HT-29 (cell line): Measurements from ENCODE around the gene ACSL1. TPM values are rescaled to one million over a fixed set of nuclear protein-coding genes. Genes with fewer than 3 reads are reported as not detected.

Source experiments
- DNase-seq: peaks from one replicate; pipeline ENCODE4 v3.0.0-alpha.2; 2015; ENCODE audit warnings: low spot score
- total RNA-seq: library from RNA; depleted of rRNA; stranded (reverse); fragments of >200 nt; shearing (Covaris generic); gene quantifications from 2 replicates; pipeline ENCODE4 v1.2.3, GENCODE V29; 2014

ACSL1 gene
- total RNA-seq, 1 experiment from 2014 or later: 36.6 TPM

DNA sequence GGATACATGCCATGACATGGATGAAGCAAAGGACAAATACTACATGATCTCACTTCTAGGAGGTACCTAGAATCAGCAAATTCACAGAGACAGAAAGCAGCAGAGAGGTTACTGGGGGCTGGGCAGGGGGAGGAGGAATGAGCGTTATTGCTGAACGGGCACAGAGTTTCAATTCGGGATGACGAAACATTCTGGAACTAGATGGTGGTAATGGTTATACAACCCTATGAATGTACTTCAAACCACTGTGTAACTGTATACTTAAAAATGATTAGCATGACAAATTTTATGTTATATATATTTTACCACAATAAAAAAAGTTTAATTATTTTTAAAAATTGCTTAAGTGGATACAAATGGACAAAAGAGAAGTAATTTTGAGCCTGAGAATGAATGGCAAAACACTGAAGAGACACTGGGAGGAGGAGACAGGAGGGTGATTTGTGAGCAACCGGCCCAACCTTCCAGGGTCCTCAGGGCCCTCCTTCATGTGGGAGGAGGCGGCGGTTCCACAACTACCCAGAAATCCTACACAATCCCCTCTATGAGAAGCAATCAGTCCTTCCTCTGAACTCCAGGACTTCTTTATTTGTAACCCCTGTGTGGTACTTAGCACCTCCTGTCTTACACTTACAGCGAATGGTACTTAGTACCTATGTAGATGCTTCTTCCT is 14.1 kb downstream of the ACSL1 start:
- DNase-seq: no peak

GRCh38 chr4:184810720-184811119 is 15.0 kb downstream of the ACSL1 start:
- no peak for DNase-seq

DNA sequence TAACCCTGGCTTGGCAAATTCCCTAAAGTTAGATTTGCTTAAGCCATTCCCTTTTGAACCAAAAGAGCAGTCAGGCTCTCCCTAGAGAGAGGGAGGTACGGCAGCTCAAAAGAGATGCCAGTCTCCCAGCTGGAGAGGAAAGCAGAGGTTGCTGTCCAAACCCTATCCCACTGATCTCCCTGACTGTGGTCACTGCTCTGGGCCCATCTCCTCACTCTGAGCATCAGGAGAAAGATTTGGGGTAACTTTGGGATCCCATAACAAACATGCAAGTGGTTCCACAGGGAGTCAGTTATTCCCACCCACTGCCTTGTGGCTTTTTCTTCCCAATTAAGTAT is 17.1 kb downstream of the ACSL1 start:
- DNase-seq: no peak

- peak; percentile 36 for DNase-seq
These were observed 17.7 kb downstream of the ACSL1 start for GRCh38 chr4:184807797-184808712.

- no peak for DNase-seq
These were observed 18.5 kb downstream of the ACSL1 start for GRCh38 chr4:184807256-184807655.

- DNase-seq: no peak
These were observed 19.1 kb downstream of the ACSL1 start for GRCh38 chr4:184806711-184807110.

DNA sequence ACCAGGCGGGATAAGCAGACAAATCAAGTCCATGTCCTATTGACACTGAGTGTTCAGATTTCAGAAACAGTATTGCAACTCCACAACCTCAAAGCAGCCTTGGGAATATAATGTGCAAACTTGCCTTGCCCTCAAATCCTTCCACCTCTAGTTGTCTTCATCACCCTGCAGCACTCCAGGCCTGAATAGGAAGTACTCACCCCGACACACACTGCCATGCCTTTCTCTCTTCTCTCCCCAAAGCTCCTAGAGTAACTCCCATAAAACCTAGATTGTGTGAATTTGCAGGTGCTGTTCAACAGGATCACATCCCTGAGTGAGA is 19.6 kb downstream of the ACSL1 start:
- no peak for DNase-seq

DNA sequence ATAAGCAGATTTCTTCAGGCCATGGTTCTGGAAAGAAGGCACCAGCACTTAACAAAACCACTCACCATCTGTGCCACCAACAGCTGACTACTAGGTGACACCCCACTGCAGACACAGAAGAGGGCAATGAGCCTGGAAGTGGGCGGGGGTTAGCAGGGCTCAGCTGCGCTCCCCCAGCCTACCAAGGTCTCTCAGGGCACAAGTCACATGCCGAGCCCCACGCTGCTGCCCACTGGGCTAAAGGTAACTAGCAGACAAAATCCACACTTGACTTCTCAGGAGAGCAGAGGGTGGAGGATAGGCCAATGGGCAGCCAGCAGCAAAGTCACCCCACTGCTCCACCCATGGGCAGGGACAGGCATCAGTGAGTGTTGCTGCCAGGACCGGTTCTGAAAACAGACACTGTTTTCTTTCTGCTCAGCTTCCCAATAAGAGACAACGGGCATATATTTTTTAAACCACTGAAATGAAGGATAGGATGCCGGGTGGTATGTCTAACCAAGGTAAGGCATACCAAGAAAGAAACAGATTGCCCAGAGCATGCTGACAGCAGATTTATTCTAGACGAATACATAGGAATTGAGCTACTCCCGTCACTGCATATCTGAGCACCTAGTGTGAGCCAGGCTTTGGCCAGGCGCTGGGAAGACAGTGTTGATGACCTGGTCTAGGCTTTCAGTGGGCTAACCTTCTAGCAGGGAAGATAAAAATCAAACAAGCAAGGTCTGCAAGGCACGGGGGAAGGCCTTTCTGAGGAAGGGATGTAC is 20.1 kb downstream of the ACSL1 start:
- DNase-seq: peak; percentile 80

GRCh38 chr4:184804621-184805020 is 21.1 kb downstream of the ACSL1 start:
- no peak for DNase-seq

DNA sequence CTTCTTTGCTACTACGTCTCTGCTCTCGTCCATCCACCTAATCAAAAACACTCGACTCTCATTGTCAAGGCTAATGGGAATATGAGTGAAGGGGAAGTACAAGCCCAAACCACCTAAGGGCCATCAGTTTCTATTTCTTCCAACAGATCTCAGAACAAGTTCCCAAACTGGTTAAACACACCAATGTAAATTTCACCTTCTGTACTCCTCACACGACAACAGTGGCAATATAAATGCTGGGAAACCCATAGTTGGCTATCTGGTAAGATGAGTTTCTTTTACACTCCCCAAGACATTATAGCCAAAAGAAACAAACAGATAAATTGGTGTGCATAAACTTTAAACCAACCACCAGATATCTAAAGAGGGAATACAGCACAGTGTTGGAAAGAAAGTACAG is 21.9 kb downstream of the ACSL1 start:
- no peak for DNase-seq

- DNase-seq: no peak
These were observed 22.6 kb downstream of the ACSL1 start for GRCh38 chr4:184803133-184803532.

DNA sequence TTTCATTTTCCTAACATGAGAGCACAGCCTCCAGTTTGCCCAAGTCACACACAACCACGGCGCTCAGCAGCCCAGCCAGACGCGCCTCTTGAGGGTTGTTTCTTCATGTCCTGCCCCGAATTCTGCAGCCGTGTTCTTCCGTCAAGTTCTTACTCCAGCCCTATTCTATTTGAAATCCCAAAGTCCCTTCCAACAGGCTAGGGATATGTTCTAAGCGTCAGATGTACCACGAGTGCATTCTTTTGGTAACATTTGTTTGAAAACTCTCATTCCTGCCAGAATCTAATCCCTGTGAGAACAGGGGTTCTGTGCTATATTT is 23.1 kb downstream of the ACSL1 start:
- no peak for DNase-seq

- DNase-seq: no peak
These were observed 23.7 kb downstream of the ACSL1 start for GRCh38 chr4:184801781-184802696.

- DNase-seq: no peak
These were observed 27.3 kb downstream of the ACSL1 start for GRCh38 chr4:184798504-184798903.

- no peak for DNase-seq
These were observed 28.9 kb downstream of the ACSL1 start for GRCh38 chr4:184796906-184797305.

DNA sequence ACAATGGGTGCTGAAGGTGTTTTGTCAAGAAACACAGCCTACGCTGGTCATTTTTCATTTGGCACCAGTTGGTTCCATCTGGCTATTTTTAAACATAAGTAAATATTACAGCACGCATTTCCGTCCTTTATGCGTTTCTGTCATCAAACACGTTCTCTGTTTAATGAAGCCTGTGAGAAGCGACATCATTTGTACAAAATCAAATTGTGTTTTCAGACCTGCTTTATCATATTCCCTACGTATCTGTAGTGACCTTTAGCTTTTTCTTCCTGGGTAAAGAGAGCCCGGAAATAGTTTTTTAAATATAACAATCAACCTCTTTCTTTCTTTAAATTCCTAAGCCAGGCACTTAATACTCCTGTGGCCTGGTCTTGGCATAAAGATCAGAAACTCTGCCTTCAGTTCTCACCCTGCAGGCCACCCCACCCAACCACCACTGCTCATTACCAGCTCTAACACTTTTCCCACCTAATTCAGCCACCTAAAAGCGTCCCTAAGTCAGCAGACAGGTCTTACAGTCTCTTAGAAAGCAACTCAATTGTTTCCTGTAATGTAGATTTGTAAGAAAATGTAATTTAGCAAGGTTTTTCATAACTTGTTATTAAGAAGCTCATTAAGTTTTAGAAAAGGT is 30.4 kb downstream of the ACSL1 start:
- DNase-seq: no peak

GRCh38 chr4:184794470-184794869 is 31.3 kb downstream of the ACSL1 start:
- no peak for DNase-seq

DNA sequence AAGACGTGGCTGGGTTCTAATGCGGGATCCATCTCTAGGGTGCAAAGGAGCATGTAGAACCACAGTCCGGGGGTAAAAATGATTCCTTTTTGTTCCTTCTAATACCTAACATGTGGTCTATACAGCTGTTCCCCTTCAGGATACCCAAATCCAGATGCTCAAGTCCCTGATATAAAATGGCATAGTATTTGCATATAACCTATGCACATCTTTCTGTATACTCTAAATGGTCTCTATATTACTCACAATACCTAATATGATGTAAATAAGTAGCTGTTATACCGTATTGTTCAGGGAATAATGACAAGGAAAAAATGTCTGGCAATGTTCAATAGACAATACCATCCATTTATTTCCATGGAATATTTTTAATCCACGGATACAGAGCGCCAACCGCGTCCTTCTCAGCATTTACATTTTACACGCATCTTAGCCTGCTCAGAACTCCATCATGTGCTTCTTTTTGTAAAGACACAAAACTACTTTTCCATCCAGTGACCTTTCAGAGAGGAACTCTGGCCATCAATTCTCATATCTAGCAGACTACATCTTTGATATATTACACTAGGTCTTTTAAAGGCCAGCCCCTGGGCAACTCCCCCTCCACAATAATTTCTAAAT is 31.9 kb downstream of the ACSL1 start:
- DNase-seq: no peak

GRCh38 chr4:184792950-184793555 is 32.7 kb downstream of the ACSL1 start:
- no peak for DNase-seq

DNA sequence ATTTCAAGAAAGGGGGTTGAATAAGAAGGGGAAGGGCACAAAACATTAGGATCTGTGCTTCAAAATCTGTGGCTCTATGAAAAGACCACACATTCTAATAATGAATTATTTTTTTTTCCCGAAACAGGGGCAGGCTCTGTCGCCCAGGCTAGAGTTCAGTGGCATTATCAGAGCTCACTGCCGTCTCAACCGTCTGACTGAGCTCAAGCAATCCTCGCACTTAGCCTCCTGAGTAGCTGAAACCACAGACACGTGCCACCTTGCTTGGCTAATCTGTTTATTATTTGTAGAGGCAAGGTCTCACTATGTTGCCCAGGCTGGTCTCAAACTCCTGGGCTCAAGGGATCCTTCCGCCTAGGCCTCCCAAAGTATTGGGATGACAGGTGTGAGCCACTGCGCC is 33.4 kb downstream of the ACSL1 start:
- DNase-seq: no peak
